SH-SY5Y (cell line): ENCODE measurements around the gene KIAA1328.

Experiments used
- GATA2 ChIP-seq: IDR thresholded peaks from 2 replicates; pipeline ENCODE4 v1.6.1; 2011; ENCODE audit warnings: mild to moderate bottlenecking, low read depth, low read length
- GATA3 ChIP-seq: IDR thresholded peaks from 2 replicates; pipeline ENCODE4 v1.6.1; 2011; ENCODE audit warnings: low read depth, mild to moderate bottlenecking, low read length, moderate library complexity

DNA sequence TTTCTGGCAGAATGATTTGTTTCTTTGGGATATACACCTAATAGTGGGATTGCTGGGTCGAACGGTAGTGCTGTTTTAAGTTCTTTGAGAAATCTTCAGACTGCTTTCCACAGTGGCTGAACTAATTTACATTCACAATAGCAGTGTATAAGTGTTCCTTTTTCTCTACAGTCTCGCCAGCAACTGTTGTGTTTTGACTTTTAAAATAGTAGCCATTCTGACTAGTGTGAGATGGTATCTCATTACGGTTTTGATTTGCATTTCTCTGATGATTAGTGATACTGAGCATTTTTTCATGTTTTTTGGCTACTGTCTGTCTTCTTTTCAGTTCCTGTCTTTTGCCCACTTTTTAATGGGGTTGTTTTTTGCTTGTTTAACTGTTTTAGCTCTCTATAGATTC, 306.2 kb downstream of the KIAA1328 start:
- TF ChIP-seq GATA2 (no peak), GATA3 (no peak)
